ENCODE data around the gene CTDSPL2. TPM values are rescaled to one million over a fixed set of nuclear protein-coding genes. Genes with fewer than 3 reads are reported as not detected.

CTDSPL2 gene
- total and polyA plus RNA-seq, 2 of the 4 experiments (the other 2 are of a cell fraction), result 17.3 to 47.3 TPM

- Histone ChIP-seq H4K5ac (ENCODE audit: low read depth, low read length) (no peak overlapping the region), H3K4me1 (ENCODE audit: control insufficient read depth, insufficient read depth, low read length) (peaks cover 2% of the 10 kb centered on the region; the same call in 1 of the 2 replicates), H2BK20ac (ENCODE audit: low read depth, low read length) (no peak overlapping the region), H2BK15ac (ENCODE audit: low read depth, low read length) (no peak overlapping the region), H3K9me3 (ENCODE audit: control insufficient read depth, insufficient read depth, low read length) (no peaks in the 10 kb centered on the region), H3K36me3 (ENCODE audit: control insufficient read depth, insufficient read depth, low read length) (no peaks in the 10 kb centered on the region; the same call in 1 of the 2 replicates), H4K91ac (ENCODE audit: insufficient read depth, low read depth, low read length) (no peak overlapping the region), H3K27me3 (ENCODE audit: control insufficient read depth, insufficient read depth, low read length) (no peaks in the 10 kb centered on the region), H2BK120ac (ENCODE audit: low read depth, low read length) (no peak overlapping the region), H4K20me1 (ENCODE audit: insufficient read depth, low read length) (peaks cover 77% of the 10 kb centered on the region), H3K56ac (ENCODE audit: extremely low read depth, insufficient read depth, low read length) (no peak overlapping the region), H3K23ac (ENCODE audit: low read depth, low read length) (no peak overlapping the region), H3K9me1 (ENCODE audit: insufficient read depth, low read length) (peaks cover 3% of the 10 kb centered on the region; the same call in 1 of the 2 replicates), H3K4ac (ENCODE audit: low read depth, low read length) (no peak overlapping the region), H2AK9ac (replicated peaks; ENCODE audit: low read depth, low read length, poor library complexity) (no peak overlapping the region), H2AFZ (replicated peaks; ENCODE audit: low read length, poor library complexity) (no peak overlapping the region), H3K18ac (ENCODE audit: low read depth, low read length) (no peak overlapping the region), H3K4me2 (ENCODE audit: low read depth, low read length) (no peak overlapping the region), H3K14ac (replicated peaks; ENCODE audit: low read depth, low read length) (no peak overlapping the region), H2AK5ac (ENCODE audit: low read depth, low read length) (no peak overlapping the region), H2BK5ac (ENCODE audit: low read depth, low read length, poor library complexity, severe bottlenecking) (no peak overlapping the region), H3K9ac (ENCODE audit: low read depth, low read length) (no peak overlapping the region), H3K79me1 (ENCODE audit: low read depth in 1 of 2, low read length in 2 of 2) (peaks cover 24 to 61% of the 10 kb centered on the region in 2 experiments), H3K27ac (ENCODE audit: insufficient read depth, low read length) (no peak overlapping the region), H4K8ac (ENCODE audit: low read depth in 2 of 2, low read length in 2 of 2) (no peak overlapping the region), H3K4me3 (ENCODE audit: insufficient read depth, low read depth, low read length) (no peak overlapping the region)
- intact Hi-C loops (cut with micrococcal nuclease), result no loop called here
- no CpG with 5 or more reads among the region's 5 CpGs for WGBS, 2 experiments (ENCODE audit: extremely low coverage in 2 of 2, insufficient read length in 1 of 2)
- no peak for ATAC-seq (ENCODE audit: low read depth)
- no TSS peak for BruUV-seq (replicated peaks)
- POLR2A ChIA-PET (ENCODE audit: unreplicated experiment), result no interaction called here
- DNase-seq, result no peak
- TF ChIP-seq MAZ (IDR thresholded peaks at IDR 0.05; ENCODE audit: borderline replicate concordance, low read depth, low read length), result no peak
- TF ChIP-seq CHD1 (IDR thresholded peaks at IDR 0.05; ENCODE audit: low read depth, low read length), result no peak
- TF ChIP-seq POLR2A (IDR thresholded peaks at IDR 0.05; ENCODE audit: low read depth, low read length), result no peak
- dilution Hi-C loops (cut with HindIII; ENCODE audit: low sequenced_read_pairs, unreplicated experiment), result no loop called here
- in situ Hi-C loops (cut with MboI; ENCODE audit: low sequenced_read_pairs), result no loop called here
- CTCF ChIA-PET, result interaction anchor here (0.5 kb wide), 1 partner anchor 619 kb away, joined by 4 read pairs; no protein-coding TSS in a partner anchor
Measured at GRCh38 chr15:44441095-44441501, 13.7 kb downstream of the CTDSPL2 start.

Measured in IMR-90 (cell line).